ENCODE results near the gene SSBP3. TPM values are rescaled to one million over a fixed set of nuclear protein-coding genes. Genes with fewer than 3 reads are reported as not detected.

Gene SSBP3
- total and polyA plus RNA-seq, 5 donors: 25.4 to 55.8 (median 32.5) TPM

- Histone ChIP-seq H3K4me3 (ENCODE audit: low read length) (no peak overlapping the region), H3K27me3 (ENCODE audit: control insufficient read depth, insufficient read depth) (no peaks in the 10 kb centered on the region), H3K27ac (ENCODE audit: low read length) (peak overlapping the region; percentile 55), H3K4me1 (ENCODE audit: control insufficient read depth, insufficient read depth, low read length) (peaks cover 56% of the 10 kb centered on the region), H3K9me3 (ENCODE audit: control insufficient read depth, low read length) (no peaks in the 10 kb centered on the region)
- DNase-seq: no peak
- intact Hi-C loops (cut with DNase I): loop anchor here in 1 of 4 donors (10.0 kb wide), 1 partner anchor 77 kb away; the partner anchor contains the start of gene SSBP3
- ATAC-seq: no peak
- 54% methylated on average over 14 of the region's 14 CpGs for WGBS
Measured at GRCh38 chr1:54327386-54328065, 78.7 kb downstream of the SSBP3 start.

- no peaks in the 10 kb centered on the region for H3K27me3 ChIP-seq (ENCODE audit: control insufficient read depth, insufficient read depth)
- H3K4me1 ChIP-seq (ENCODE audit: control insufficient read depth, insufficient read depth, low read length): peaks cover 49% of the 10 kb centered on the region
- DNase-seq (no peak), ATAC-seq (no peak)
- H3K27ac ChIP-seq (ENCODE audit: low read length): peak overlapping the region; percentile 73
- H3K4me3 ChIP-seq (ENCODE audit: low read length): no peak overlapping the region
- H3K9me3 ChIP-seq (ENCODE audit: control insufficient read depth, low read length): no peaks in the 10 kb centered on the region
- intact Hi-C loops (cut with DNase I): loop anchor here in 1 of 4 donors (10.0 kb wide), 1 partner anchor 78 kb away; the partner anchor contains the start of gene SSBP3
- 63% methylated on average over 12 of the region's 12 CpGs for WGBS
Measured at GRCh38 chr1:54326543-54327385, 79.4 kb downstream of the SSBP3 start.

DNA sequence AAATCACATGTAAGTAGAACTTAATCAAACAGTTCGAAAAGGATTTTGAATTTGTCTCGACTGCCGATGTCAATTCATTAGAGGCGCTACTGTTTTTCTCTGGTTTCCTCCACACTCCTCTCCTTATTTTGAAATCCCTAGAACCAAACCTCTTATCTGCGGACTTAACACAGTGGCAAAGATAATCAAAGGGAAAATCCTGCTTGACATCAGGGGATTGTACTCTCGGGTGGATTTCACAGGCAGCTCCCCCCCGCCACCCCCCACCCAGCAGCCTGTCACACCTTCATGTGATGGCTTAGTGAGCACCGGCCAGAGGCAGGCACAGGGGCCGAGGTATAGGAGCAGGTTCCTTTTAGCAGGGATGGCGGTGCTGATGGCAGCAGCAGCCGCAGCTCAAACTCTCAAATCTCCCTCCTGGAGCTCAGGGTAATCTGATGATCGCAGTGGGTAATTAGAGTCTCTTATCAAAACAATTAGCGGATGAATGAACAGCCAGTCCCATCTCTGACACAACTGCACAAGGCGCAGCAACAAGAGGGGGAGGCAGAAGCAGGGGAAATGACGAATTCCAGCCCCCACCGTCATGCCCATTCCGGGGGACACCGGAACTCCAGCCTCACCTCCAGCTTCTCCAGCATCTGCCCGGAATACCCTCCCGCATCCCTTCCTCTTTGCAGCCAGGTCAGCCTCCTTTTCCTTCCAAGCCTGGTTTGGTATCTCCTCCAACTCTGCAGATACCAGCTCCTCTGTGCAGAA is 80.3 kb downstream of the SSBP3 start:
- peak overlapping the region; percentile 73 for H3K27ac ChIP-seq (ENCODE audit: low read length)
- peak in 1 of 2 donors; percentile 39 for ATAC-seq
- no peak for DNase-seq
- H3K4me1 ChIP-seq (ENCODE audit: control insufficient read depth, insufficient read depth, low read length): peaks cover 41% of the 10 kb centered on the region
- H3K4me3 ChIP-seq (ENCODE audit: low read length): no peak overlapping the region
- no peaks in the 10 kb centered on the region for H3K27me3 ChIP-seq (ENCODE audit: control insufficient read depth, insufficient read depth)
- WGBS: 73% methylated on average over 20 of the region's 20 CpGs
- H3K9me3 ChIP-seq (ENCODE audit: control insufficient read depth, low read length): no peaks in the 10 kb centered on the region
- intact Hi-C loops (cut with DNase I): loop anchor here in 1 of 4 donors (10.0 kb wide), 1 partner anchor 79 kb away; the partner anchor contains the start of gene SSBP3

DNA sequence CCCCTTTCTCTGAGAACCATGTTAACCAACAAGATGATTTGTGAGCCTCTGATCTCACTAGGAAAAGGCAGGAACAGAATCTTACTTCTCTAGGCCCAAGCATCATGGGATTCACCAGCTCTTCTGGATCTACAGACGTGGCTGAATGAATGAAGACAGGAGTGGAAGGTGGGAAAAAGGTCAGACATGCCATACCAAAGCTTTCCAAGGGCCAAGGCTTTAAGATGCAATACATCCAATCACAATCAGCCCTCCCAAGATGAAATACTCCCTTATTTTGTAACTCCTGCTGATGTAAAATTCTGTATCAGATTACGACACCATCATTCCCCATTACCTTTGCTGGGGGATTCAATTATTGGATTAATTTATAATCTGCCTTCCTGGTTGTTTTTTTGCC is 80.9 kb downstream of the SSBP3 start:
- Histone ChIP-seq H3K27me3 (ENCODE audit: control insufficient read depth, insufficient read depth) (no peaks in the 10 kb centered on the region), H3K4me1 (ENCODE audit: control insufficient read depth, insufficient read depth, low read length) (peaks cover 41% of the 10 kb centered on the region), H3K9me3 (ENCODE audit: control insufficient read depth, low read length) (no peaks in the 10 kb centered on the region), H3K4me3 (ENCODE audit: low read length) (no peak overlapping the region), H3K27ac (ENCODE audit: low read length) (peak overlapping the region; percentile 26)
- intact Hi-C loops (cut with DNase I): loop anchor here in 1 of 4 donors (10.0 kb wide), 1 partner anchor 80 kb away; the partner anchor contains the start of gene SSBP3
- ATAC-seq (no peak), DNase-seq (no peak)
- 79% methylated on average over 2 of the region's 2 CpGs for WGBS

GRCh38 chr1:54324251-54325140 is 81.7 kb downstream of the SSBP3 start:
- intact Hi-C loops (cut with DNase I): loop anchor here in 1 of 4 donors (10.0 kb wide), 1 partner anchor 80 kb away; the partner anchor contains the start of gene SSBP3
- peak overlapping the region; percentile 26 for H3K27ac ChIP-seq (ENCODE audit: low read length)
- no peak overlapping the region for H3K4me3 ChIP-seq (ENCODE audit: low read length)
- DNase-seq: peak; percentile 72 to 87 (median 84)
- H3K9me3 ChIP-seq (ENCODE audit: control insufficient read depth, low read length): no peaks in the 10 kb centered on the region
- H3K27me3 ChIP-seq (ENCODE audit: control insufficient read depth, insufficient read depth): no peaks in the 10 kb centered on the region
- peaks cover 38% of the 10 kb centered on the region for H3K4me1 ChIP-seq (ENCODE audit: control insufficient read depth, insufficient read depth, low read length)
- 33% methylated on average over 19 of the region's 19 CpGs for WGBS
- peak; percentile 57 to 73 for ATAC-seq

- Histone ChIP-seq H3K4me3 (ENCODE audit: low read length) (no peak overlapping the region), H3K4me1 (ENCODE audit: control insufficient read depth, insufficient read depth, low read length) (peaks cover 36% of the 10 kb centered on the region), H3K27me3 (ENCODE audit: control insufficient read depth, insufficient read depth) (no peaks in the 10 kb centered on the region), H3K27ac (ENCODE audit: low read length) (no peak overlapping the region), H3K9me3 (ENCODE audit: control insufficient read depth, low read length) (no peaks in the 10 kb centered on the region)
- DNase-seq: no peak
- WGBS: 66% methylated on average over 6 of the region's 6 CpGs
- intact Hi-C loops (cut with DNase I): loop anchor here in 1 of 4 donors (10.0 kb wide), 1 partner anchor 81 kb away; the partner anchor contains the start of gene SSBP3
- no peak for ATAC-seq
Measured at GRCh38 chr1:54323921-54324250, 82.3 kb downstream of the SSBP3 start.

DNA sequence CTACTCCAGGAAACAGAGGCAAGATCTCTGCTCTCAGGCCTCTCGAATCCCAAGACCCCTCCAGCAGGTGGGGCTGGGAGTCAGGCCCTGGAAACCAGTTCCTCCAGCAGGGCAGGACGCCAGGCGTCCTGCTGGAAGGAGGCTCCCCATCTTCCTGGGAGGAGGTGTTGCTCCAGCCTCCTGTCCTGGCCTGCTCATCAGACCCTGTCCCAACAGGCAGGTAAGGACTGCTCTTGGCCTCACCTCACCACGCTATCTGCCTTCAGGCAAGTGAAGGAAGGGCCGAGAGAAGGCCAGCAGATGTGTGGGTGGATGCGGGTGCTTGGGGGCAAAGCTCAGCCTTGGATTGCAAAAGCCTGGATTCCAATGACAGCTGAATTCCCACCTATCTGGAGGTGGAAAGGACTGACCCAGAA is 82.9 kb downstream of the SSBP3 start:
- Histone ChIP-seq H3K4me1 (ENCODE audit: control insufficient read depth, insufficient read depth, low read length) (peaks cover 35% of the 10 kb centered on the region), H3K4me3 (ENCODE audit: low read length) (no peak overlapping the region), H3K27ac (ENCODE audit: low read length) (no peak overlapping the region), H3K9me3 (ENCODE audit: control insufficient read depth, low read length) (no peaks in the 10 kb centered on the region), H3K27me3 (ENCODE audit: control insufficient read depth, insufficient read depth) (no peaks in the 10 kb centered on the region)
- intact Hi-C loops (cut with DNase I): loop anchor here in 1 of 4 donors (10.0 kb wide), 1 partner anchor 81 kb away; the partner anchor contains the start of gene SSBP3
- WGBS: 73% methylated on average over 6 of the region's 6 CpGs
- ATAC-seq (no peak), DNase-seq (no peak)

DNA sequence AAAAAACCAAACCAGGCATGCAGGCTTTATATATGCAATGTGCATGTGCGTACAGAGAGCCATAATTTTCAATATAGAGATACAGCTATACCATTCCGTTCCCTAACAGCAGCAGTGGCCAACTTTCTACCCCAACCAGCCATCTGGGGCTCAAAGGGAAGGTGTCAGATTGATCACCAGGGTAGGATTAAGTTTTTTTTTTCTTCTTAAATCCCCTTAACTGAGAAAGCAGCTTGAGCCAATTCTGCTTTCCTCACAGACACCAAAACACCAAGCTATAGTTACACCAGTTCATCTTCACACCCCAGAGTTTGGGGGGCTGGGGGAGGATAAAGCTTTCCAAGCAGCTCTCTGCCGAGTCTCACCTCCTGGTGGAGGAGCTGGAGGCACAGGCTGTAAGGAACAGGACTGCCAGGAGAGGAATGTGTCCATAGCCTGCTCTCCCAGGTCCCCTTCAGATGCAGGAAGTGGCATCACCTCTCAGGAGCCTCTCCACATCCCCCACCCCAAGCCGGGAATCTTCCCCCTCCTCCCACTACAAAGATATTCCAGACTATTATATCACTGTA is 87.9 kb downstream of the SSBP3 start:
- peaks cover 8% of the 10 kb centered on the region for H3K4me1 ChIP-seq (ENCODE audit: control insufficient read depth, insufficient read depth, low read length)
- no peak overlapping the region for H3K4me3 ChIP-seq (ENCODE audit: low read length)
- intact Hi-C loops (cut with DNase I): loop anchor here in 1 of 4 donors (10.0 kb wide), 1 partner anchor 86 kb away; the partner anchor contains the start of gene SSBP3
- ATAC-seq: no peak
- no peaks in the 10 kb centered on the region for H3K27me3 ChIP-seq (ENCODE audit: control insufficient read depth, insufficient read depth)
- 84% methylated on average over 4 of the region's 4 CpGs for WGBS
- no peaks in the 10 kb centered on the region for H3K9me3 ChIP-seq (ENCODE audit: control insufficient read depth, low read length)
- peak in 1 of 3 donors; percentile 5 for DNase-seq
- no peak overlapping the region for H3K27ac ChIP-seq (ENCODE audit: low read length)

DNA sequence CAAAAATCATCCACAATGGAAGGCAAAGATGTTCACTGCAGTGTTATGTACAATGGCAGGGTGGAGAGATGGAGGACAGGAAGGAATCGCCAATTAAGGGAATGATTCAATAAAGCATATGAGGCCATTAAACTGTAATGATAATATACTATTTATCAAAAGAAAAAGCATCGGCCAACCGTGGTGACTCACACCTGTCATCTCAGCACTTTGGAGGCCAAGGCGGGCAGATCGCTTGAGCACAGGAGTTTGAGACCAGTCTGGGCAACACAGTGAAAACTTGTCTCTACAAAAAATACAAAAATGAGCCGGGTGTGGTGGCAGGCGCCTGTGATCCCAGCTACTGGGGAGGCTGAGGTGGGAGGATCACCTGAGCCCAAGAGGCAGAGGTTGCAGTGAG is 89.1 kb downstream of the SSBP3 start:
- peak in 1 of 3 donors; percentile 28 for DNase-seq
- peaks cover 6% of the 10 kb centered on the region for H3K4me1 ChIP-seq (ENCODE audit: control insufficient read depth, insufficient read depth, low read length)

More for the DNA sequence above, 89.1 kb downstream of the SSBP3 start:
- 90% methylated on average over 7 of the region's 7 CpGs for WGBS
- intact Hi-C loops (cut with DNase I): loop anchor here in 1 of 4 donors (10.0 kb wide), 1 partner anchor 88 kb away; the partner anchor contains the start of gene SSBP3
- H3K27ac ChIP-seq (ENCODE audit: low read length): no peak overlapping the region
- H3K4me3 ChIP-seq (ENCODE audit: low read length): no peak overlapping the region
- ATAC-seq: no peak
- H3K27me3 ChIP-seq (ENCODE audit: control insufficient read depth, insufficient read depth): no peaks in the 10 kb centered on the region
- no peaks in the 10 kb centered on the region for H3K9me3 ChIP-seq (ENCODE audit: control insufficient read depth, low read length)
